Lung (tissue), 12 donors: ENCODE data around the gene CASZ1. TPM values are rescaled to one million over a fixed set of nuclear protein-coding genes. Genes with fewer than 3 reads are reported as not detected.

Experiments
- ATAC-seq: fragments of 200-7000 bp; cut with Tn5 transposase; one replicate; pipeline ENCODE4 v1.9.1; 2020; ENCODE audit warnings: moderate number of reproducible peaks; ENCODE audit not compliant: insufficient read depth, low FRiP score
- DNase-seq, 3 donors: peaks; one replicate each; pipeline ENCODE4 v3.0.0-alpha.2; 2013 to 2017
- H3K27ac ChIP-seq, 2 donors: one replicate each; pipeline ENCODE4 v1.5.1; 2013; ENCODE audit warnings: mild to moderate bottlenecking in 2 of 2, moderate library complexity in 2 of 2, control low read depth in 1 of 2, inconsistent platforms in 1 of 2, low read depth in 1 of 2, low read length in 1 of 2
- H3K27me3 ChIP-seq, 3 donors: one replicate each; pipeline ENCODE4 v1.5.1; 2013; ENCODE audit warnings: low read length in 2 of 3; ENCODE audit not compliant: control insufficient read depth in 3 of 3, insufficient read depth in 3 of 3
- H3K36me3 ChIP-seq, 4 donors: one replicate each; pipeline ENCODE4 v1.5.1; 2013; ENCODE audit warnings: low read length in 4 of 4, mild to moderate bottlenecking in 1 of 4, moderate library complexity in 1 of 4; ENCODE audit not compliant: control insufficient read depth in 4 of 4, insufficient read depth in 4 of 4
- H3K4me1 ChIP-seq, 5 donors: one replicate each; pipeline ENCODE4 v1.5.1; 2013; ENCODE audit warnings: low read length in 5 of 5, mild to moderate bottlenecking in 2 of 5, moderate library complexity in 1 of 5; ENCODE audit not compliant: control insufficient read depth in 5 of 5, insufficient read depth in 5 of 5
- H3K4me3 ChIP-seq: one replicate; pipeline ENCODE4 v1.5.1; 2013; ENCODE audit warnings: mild to moderate bottlenecking, control low read depth, moderate library complexity
- H3K9ac ChIP-seq, 2 donors: one replicate each; pipeline ENCODE4 v1.5.1; 2013; ENCODE audit warnings: low read length in 2 of 2, control low read depth in 1 of 2; ENCODE audit not compliant: insufficient read depth in 1 of 2
- H3K9me3 ChIP-seq, 4 donors: one replicate each; pipeline ENCODE4 v1.5.1; 2013; ENCODE audit warnings: low read length in 3 of 4, mild to moderate bottlenecking in 1 of 4, moderate library complexity in 1 of 4; ENCODE audit not compliant: control insufficient read depth in 4 of 4, insufficient read depth in 3 of 4
- CTCF ChIP-seq: IDR thresholded peaks from 2 replicates; pipeline ENCODE4 v1.5.1; 2012; ENCODE audit warnings: mild to moderate bottlenecking; ENCODE audit errors: control extremely low read depth, extremely low read depth
- WGBS, 2 donors: extraction: QIAGEN DNeasy Blood & Tissue Kit; methylation state at CpG; one replicate each; pipeline ENCODE4 v1.1.7; 2013; 5-methylcytosine and 5-hydroxymethylcytosine counted together
- polyA plus RNA-seq, 2 donors: library from polyadenylated mRNA; stranded (reverse); fragments of 200-250 nt; gene quantifications; one replicate each; pipeline ENCODE4 v1.2.1, GENCODE V29; 2013
- total RNA-seq, 2 donors: library from RNA; depleted of rRNA in 1 of 2; stranded (reverse); fragments of >200 nt in 1 of 2; gene quantifications; one replicate each; pipeline ENCODE4 v1.2.1, GENCODE V29; 2014 to 2021
- donor health status: control.
- donor health status: control.
- donor health status: Bipolar disorder and iron deficiency.
- donor health status: healthy.
- donor health status: DM: yes; HTN: yes; CAD: no.

The CASZ1 gene
- total and polyA plus RNA-seq, 4 donors, result 10.3 to 69.9 (median 40.5) TPM

GRCh38 chr1:10606064-10606463, 190.4 kb downstream of the CASZ1 start:
- H3K27me3 ChIP-seq, result no peaks in the 10 kb centered on the region
- TF ChIP-seq CTCF, result no peak
- H3K4me1 ChIP-seq, result no peaks in the 10 kb centered on the region
- H3K9me3 ChIP-seq, result no peaks in the 10 kb centered on the region
- no peak for ATAC-seq
- no peak overlapping the region for H3K27ac ChIP-seq
- no peak for DNase-seq
- H3K4me3 ChIP-seq, result no peak overlapping the region
- 95 to 96% methylated on average over 7 of the region's 7 CpGs for WGBS, 2 donors
- H3K9ac ChIP-seq, result no peak overlapping the region
- peaks cover 0 to 8% (median 2%) of the 10 kb centered on the region in 4 donors for H3K36me3 ChIP-seq

GRCh38 chr1:10604966-10605365, 191.5 kb downstream of the CASZ1 start:
- Histone ChIP-seq H3K9me3 (no peaks in the 10 kb centered on the region), H3K4me3 (no peak overlapping the region), H3K27me3 (no peaks in the 10 kb centered on the region), H3K36me3 (peaks cover 0 to 8% (median 2%) of the 10 kb centered on the region in 4 donors), H3K9ac (no peak overlapping the region), H3K27ac (no peak overlapping the region), H3K4me1 (no peaks in the 10 kb centered on the region)
- DNase-seq (no peak), ATAC-seq (no peak)
- no peak for TF ChIP-seq CTCF
- 97% methylated on average over 7 of the region's 7 CpGs for WGBS, 2 donors

- DNase-seq (no peak), ATAC-seq (no peak)
- no peaks in the 10 kb centered on the region for H3K27me3 ChIP-seq
- peaks cover 0 to 10% (median 4%) of the 10 kb centered on the region in 4 donors for H3K36me3 ChIP-seq
- H3K9ac ChIP-seq, result no peak overlapping the region
- WGBS, 2 donors, result 94 to 95% methylated on average over 3 of the region's 3 CpGs
- H3K27ac ChIP-seq, result no peak overlapping the region
- H3K4me1 ChIP-seq, result peaks cover 0 to 11% (median 5%) of the 10 kb centered on the region in 5 donors
- no peak overlapping the region for H3K4me3 ChIP-seq
- H3K9me3 ChIP-seq, result no peaks in the 10 kb centered on the region
- no peak for TF ChIP-seq CTCF
Observed at GRCh38 chr1:10602936-10603335, 193.5 kb downstream of the CASZ1 start.

GRCh38 chr1:10601342-10602070, 194.9 kb downstream of the CASZ1 start:
- no peak for TF ChIP-seq CTCF
- ATAC-seq (no peak), DNase-seq (no peak)
- 95 to 97% methylated on average over 6 of the region's 6 CpGs for WGBS, 2 donors
- H3K27me3 ChIP-seq, result no peaks in the 10 kb centered on the region
- H3K9me3 ChIP-seq, result no peaks in the 10 kb centered on the region
- no peak overlapping the region for H3K27ac ChIP-seq
- H3K4me3 ChIP-seq, result no peak overlapping the region
- H3K9ac ChIP-seq, result no peak overlapping the region
- peaks cover 0 to 10% (median 4%) of the 10 kb centered on the region in 4 donors for H3K36me3 ChIP-seq
- peaks cover 0 to 21% (median 14%) of the 10 kb centered on the region in 5 donors for H3K4me1 ChIP-seq
